Neural cell (in vitro differentiated cells): ENCODE data around the gene ESPN. TPM values are rescaled to one million over a fixed set of nuclear protein-coding genes. Genes with fewer than 3 reads are reported as not detected.

Source experiments
- H2AFZ ChIP-seq: fragments of 200-600, 300-800 bp; sonication (generic), shearing (Covaris generic); 2 replicates; pipeline ENCODE4 v1.6.0; 2014; ENCODE audit warnings: low read depth, mild to moderate bottlenecking, antibody characterized with exemption, low read length, moderate library complexity
- H3F3A ChIP-seq: fragments of 200-600 bp; shearing (Covaris generic); 2 replicates; pipeline ENCODE4 v1.6.1; 2016; ENCODE audit warnings: mild to moderate bottlenecking, moderate library complexity, mixed read lengths, antibody characterized with exemption, low read length; ENCODE audit not compliant: insufficient read depth, poor library complexity, severe bottlenecking
- H3K27ac ChIP-seq: fragments of 200-600, 300-800 bp; sonication (generic), shearing (Covaris generic); 2 replicates; pipeline ENCODE4 v1.5.1; 2014; ENCODE audit warnings: mild to moderate bottlenecking, low read length, moderate library complexity
- H3K27me3 ChIP-seq: fragments of 300-800, 200-600 bp; sonication (generic), shearing (Covaris generic); 2 replicates; pipeline ENCODE4 v1.6.0; 2014; ENCODE audit warnings: mild to moderate bottlenecking, low read depth, low read length, moderate library complexity; ENCODE audit not compliant: insufficient read depth
- H3K36me3 ChIP-seq: fragments of 300-800, 200-600 bp; sonication (generic), shearing (Covaris generic); 2 replicates; pipeline ENCODE4 v1.5.1; 2014; ENCODE audit warnings: mild to moderate bottlenecking, antibody characterized with exemption, low read length, moderate library complexity; ENCODE audit not compliant: insufficient read depth
- H3K4me2 ChIP-seq: fragments of 300-800, 200-600 bp; sonication (generic), shearing (Covaris generic); 2 replicates; pipeline ENCODE4 v1.6.0; 2014; ENCODE audit warnings: mild to moderate bottlenecking, low read length
- H3K4me3 ChIP-seq: fragments of 300-800, 200-600 bp; sonication (generic), shearing (Covaris generic); 2 replicates; pipeline ENCODE4 v1.5.1; 2014; ENCODE audit warnings: mild to moderate bottlenecking, low read length, moderate library complexity
- H3K79me2 ChIP-seq: fragments of 200-600 bp; shearing (Covaris generic); replicated peaks from 2 replicates; pipeline ENCODE4 v1.6.0; 2014; ENCODE audit warnings: mild to moderate bottlenecking, low read length, moderate library complexity; ENCODE audit not compliant: insufficient read depth
- H3K9ac ChIP-seq: fragments of 300-800, 200-600 bp; sonication (generic), shearing (Covaris generic); 2 replicates; pipeline ENCODE4 v1.6.1; 2016; ENCODE audit warnings: mild to moderate bottlenecking, low read length, mixed read lengths
- H3K9me2 ChIP-seq: fragments of 200-600 bp; shearing (Covaris generic); 2 replicates; pipeline ENCODE4 v1.6.1; 2016; ENCODE audit warnings: mild to moderate bottlenecking, low read length, mixed read lengths; ENCODE audit not compliant: insufficient read depth
- H3K9me3 ChIP-seq: fragments of 200-600, 300-800 bp; sonication (generic), shearing (Covaris generic); 2 replicates; pipeline ENCODE4 v1.6.1; 2016; ENCODE audit warnings: mild to moderate bottlenecking, mixed run types, low read length, moderate library complexity, mixed read lengths
- H4K20me1 ChIP-seq: fragments of 200-600 bp; shearing (Covaris generic); 2 replicates; pipeline ENCODE4 v1.6.1; 2016; ENCODE audit warnings: mild to moderate bottlenecking, mixed run types; ENCODE audit not compliant: insufficient read depth
- CTCF ChIP-seq: fragments of 450-650 bp; IDR thresholded peaks from 2 replicates; pipeline ENCODE4 v1.5.1; 2014; ENCODE audit warnings: antibody characterized with exemption, mild to moderate bottlenecking, moderate library complexity; ENCODE audit not compliant: poor library complexity, severe bottlenecking
- EP300 ChIP-seq: fragments of 450-650 bp; conservative IDR thresholded peaks from 2 replicates; pipeline ENCODE4 v1.6.1; 2014; ENCODE audit warnings: antibody characterized with exemption, mild to moderate bottlenecking, moderate library complexity; ENCODE audit not compliant: poor library complexity, severe bottlenecking
- EZH2 ChIP-seq: fragments of 200-600, 300-800 bp; shearing (Covaris generic), sonication (generic); IDR thresholded peaks from 2 replicates; pipeline ENCODE4 v1.6.1; 2014; ENCODE audit warnings: antibody characterized with exemption, low read length, borderline replicate concordance, mild to moderate bottlenecking; ENCODE audit not compliant: insufficient read depth, poor library complexity, severe bottlenecking
- MXI1 ChIP-seq: fragments of 450-650 bp; conservative IDR thresholded peaks from 2 replicates; pipeline ENCODE4 v1.6.1; 2014; ENCODE audit warnings: antibody characterized with exemption, mild to moderate bottlenecking; ENCODE audit not compliant: poor library complexity, severe bottlenecking
- POLR2AphosphoS5 ChIP-seq: IDR thresholded peaks from 2 replicates; pipeline ENCODE4 v1.6.1; 2012
- RAD21 ChIP-seq: fragments of 450-650 bp; conservative IDR thresholded peaks from 2 replicates; pipeline ENCODE4 v1.6.1; 2014; ENCODE audit warnings: antibody characterized with exemption, mild to moderate bottlenecking, moderate library complexity
- REST ChIP-seq: IDR thresholded peaks from 2 replicates; pipeline ENCODE4 v1.6.1; 2012; ENCODE audit warnings: borderline replicate concordance
- SMC3 ChIP-seq: fragments of 450-650 bp; conservative IDR thresholded peaks from 2 replicates; pipeline ENCODE4 v1.6.1; 2014; ENCODE audit warnings: antibody characterized with exemption, mild to moderate bottlenecking, moderate library complexity; ENCODE audit not compliant: poor library complexity
- TAF1 ChIP-seq: IDR thresholded peaks from 2 replicates; pipeline ENCODE4 v1.6.1; 2012; ENCODE audit warnings: low read depth
- polyA plus RNA-seq: library from polyadenylated mRNA; depleted of rRNA; stranded (reverse); fragments of >200 nt; gene quantifications from 2 replicates; pipeline ENCODE4 v1.2.3, GENCODE V29; 2014

Gene ESPN
- polyA plus RNA-seq, 1 donor from 2014 or later = not detected

- H3K4me2 ChIP-seq = no peak overlapping the region
- no peak overlapping the region for H3K27ac ChIP-seq
- no peak overlapping the region for H3K4me3 ChIP-seq
- TF ChIP-seq RAD21 (no peak), REST (no peak), EZH2 (no peak), SMC3 (no peak), MXI1 (no peak), CTCF (no peak), TAF1 (no peak), POLR2AphosphoS5 (no peak), EP300 (no peak)
- peaks cover 36% of the 10 kb centered on the region for H3K79me2 ChIP-seq
- no peaks in the 10 kb centered on the region for H3K27me3 ChIP-seq
- H4K20me1 ChIP-seq = peaks cover 3% of the 10 kb centered on the region
- no peaks in the 10 kb centered on the region for H3F3A ChIP-seq
- H3K36me3 ChIP-seq = no peaks in the 10 kb centered on the region
- H3K9me3 ChIP-seq = peaks cover 4% of the 10 kb centered on the region
- no peaks in the 10 kb centered on the region for H3K9me2 ChIP-seq
- H3K9ac ChIP-seq = no peak overlapping the region
- H2AFZ ChIP-seq = no peak overlapping the region
Measured at GRCh38 chr1:6384135-6384534, 40.4 kb upstream of the ESPN start.

GRCh38 chr1:6384962-6385361, 39.6 kb upstream of the ESPN start:
- no peaks in the 10 kb centered on the region for H3K36me3 ChIP-seq
- peaks cover 4% of the 10 kb centered on the region for H3K9me3 ChIP-seq
- H3K27ac ChIP-seq = no peak overlapping the region
- no peak overlapping the region for H3K4me3 ChIP-seq
- no peaks in the 10 kb centered on the region for H3K27me3 ChIP-seq
- H3K9ac ChIP-seq = no peak overlapping the region
- H3K79me2 ChIP-seq = peaks cover 35% of the 10 kb centered on the region
- no peak overlapping the region for H2AFZ ChIP-seq
- no peaks in the 10 kb centered on the region for H3F3A ChIP-seq
- peaks cover 3% of the 10 kb centered on the region for H4K20me1 ChIP-seq
- no peak overlapping the region for H3K4me2 ChIP-seq
- TF ChIP-seq MXI1 (no peak), CTCF (no peak), RAD21 (no peak), POLR2AphosphoS5 (no peak), REST (no peak), SMC3 (no peak), TAF1 (no peak), EZH2 (no peak), EP300 (no peak)
- H3K9me2 ChIP-seq = no peaks in the 10 kb centered on the region
